ENCODE measurements around the gene CCDC88C.
"Not testable (repeated sequence)": the region's sequence is repeated elsewhere in the genome, so short reads cannot be mapped to it uniquely, and the experiment has no call there.

CCDC88C gene

DNA sequence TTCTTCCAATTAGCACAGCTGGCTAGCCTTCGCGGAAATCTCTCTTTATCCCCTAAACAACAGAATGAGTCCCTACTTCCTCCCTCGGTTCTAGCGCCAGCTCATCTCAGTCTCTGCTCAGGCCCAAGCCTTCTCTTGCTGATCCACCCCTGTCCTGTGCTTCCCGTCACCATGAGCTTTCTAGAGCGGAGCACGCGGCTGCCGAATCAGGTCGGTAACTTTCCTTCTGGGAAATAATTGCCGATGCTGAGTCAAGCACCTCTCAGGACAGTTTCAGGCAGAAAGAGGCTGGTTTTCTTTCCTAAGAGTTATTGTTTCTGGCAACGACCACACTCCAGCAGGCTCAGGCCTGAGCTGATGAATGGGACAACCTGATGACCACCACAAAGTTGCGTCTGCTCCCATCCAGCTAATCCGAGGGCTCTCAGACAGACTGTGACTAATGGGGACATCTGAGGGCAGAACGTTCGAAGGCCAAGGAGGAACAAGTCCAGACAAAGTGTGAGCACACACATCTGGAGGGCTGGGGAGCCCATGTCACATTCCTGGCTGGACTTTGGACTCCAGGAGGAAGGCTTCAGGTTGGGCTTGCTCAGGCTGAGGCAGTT, 159.5 kb downstream of the CCDC88C start:
- in situ Hi-C loops (cut with HindIII; ENCODE audit: low sequenced_read_pairs), result no loop called here

DNA sequence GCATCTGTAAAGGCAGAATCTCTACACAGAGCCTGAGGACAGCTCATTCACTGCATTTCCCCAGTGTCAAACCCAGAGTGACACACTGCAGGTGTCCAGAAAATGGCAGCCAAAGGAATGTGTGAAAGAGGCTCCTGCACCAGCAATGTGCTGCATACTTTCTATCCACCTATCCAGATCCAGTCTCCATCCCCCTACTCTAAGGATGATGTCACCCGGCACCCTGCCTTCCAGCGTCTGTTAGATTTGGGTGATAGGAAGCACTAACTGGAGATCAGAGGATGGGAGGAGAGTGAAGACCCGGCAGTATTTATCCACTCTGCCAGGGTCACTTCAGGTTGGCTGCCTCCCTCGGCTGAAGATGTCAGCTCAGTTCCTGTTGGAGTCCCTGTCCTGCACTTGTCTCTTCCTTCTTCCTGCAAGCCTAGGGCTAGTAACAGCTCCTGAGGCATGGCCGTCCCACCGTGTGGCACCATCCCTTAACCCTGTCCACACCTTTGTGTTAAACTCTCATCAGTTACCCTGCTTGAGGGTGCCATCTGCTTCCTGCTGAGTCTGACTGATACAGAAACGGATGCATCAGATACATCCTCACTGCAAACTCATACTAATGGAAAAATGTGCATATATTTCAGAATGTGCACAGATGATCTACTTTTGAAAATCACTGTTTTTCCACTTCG, 160.2 kb downstream of the CCDC88C start:
- in situ Hi-C loops (cut with HindIII; ENCODE audit: low sequenced_read_pairs), result no loop called here

DNA sequence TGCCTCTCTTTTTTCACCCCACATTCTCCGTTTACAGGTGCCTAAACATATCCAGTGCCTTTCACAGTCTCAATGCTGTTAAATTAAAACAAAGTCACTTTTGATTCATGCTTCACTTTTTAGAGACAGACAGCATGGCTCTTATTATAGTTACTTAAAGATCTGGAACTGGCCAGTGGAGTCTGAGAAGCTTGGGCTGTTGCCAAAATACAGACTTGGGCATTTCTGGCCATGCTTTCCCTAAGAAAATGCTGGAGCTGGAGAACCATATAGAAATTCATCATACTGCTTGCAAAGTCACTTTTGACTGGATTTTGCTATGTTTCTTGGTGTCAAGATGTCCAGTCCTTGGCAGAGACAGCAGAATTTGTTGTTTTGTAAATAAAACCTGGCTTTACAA, 161.0 kb downstream of the CCDC88C start:
- in situ Hi-C loops (cut with HindIII; ENCODE audit: low sequenced_read_pairs), result no loop called here

DNA sequence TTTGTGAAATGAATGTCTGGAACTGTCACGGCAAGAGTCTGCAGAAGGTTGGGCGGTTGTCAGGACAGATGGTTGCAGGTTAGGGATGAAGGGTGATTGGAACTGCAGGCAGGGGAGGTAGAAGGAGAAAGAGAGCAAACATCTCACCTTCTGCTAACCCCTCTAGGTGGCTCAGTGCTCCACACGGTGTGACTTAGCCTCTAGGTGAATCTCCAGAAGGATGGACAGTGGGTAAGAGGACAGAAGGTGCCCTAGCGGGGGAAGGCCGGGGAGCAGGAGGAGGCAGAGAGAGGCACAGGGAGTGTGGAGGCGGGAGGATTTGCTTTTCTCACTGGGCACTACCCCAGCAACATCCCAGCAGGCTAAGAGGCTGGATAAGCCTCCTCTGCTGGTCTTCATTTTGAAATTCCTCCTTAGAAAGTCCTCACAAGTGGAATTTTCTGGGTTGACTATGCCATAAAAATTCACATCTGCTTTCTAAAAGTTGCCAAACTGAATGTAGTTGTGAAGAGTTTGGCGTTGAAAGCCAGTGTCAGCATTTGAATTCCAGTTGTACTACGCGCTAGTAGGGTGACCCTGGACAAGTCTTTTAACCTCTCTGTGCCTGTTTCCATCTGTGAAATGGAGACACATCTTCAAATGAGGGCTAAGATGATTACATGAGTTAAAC, 162.5 kb downstream of the CCDC88C start:
- in situ Hi-C loops (cut with HindIII; ENCODE audit: low sequenced_read_pairs), result no loop called here

DNA sequence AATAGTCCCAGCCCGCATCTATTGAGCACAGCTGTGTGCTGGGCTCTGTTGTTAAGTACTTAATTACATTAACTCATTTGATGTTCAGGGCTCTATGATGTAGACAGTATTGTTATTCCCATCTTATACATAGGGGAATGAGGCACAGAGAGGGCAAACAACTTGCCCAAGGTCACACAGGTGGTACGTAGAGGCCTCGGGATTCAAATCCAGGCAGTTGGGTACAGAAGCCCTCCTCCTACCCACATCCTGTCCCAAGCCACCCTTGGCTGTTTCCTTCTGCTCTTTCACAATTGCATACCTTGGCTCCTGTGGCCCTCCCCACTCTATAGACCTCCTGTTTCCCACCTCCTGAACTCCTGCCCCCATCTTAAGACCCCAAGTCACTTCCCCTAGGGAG, 163.2 kb downstream of the CCDC88C start:
- in situ Hi-C loops (cut with HindIII; ENCODE audit: low sequenced_read_pairs), result no loop called here

DNA sequence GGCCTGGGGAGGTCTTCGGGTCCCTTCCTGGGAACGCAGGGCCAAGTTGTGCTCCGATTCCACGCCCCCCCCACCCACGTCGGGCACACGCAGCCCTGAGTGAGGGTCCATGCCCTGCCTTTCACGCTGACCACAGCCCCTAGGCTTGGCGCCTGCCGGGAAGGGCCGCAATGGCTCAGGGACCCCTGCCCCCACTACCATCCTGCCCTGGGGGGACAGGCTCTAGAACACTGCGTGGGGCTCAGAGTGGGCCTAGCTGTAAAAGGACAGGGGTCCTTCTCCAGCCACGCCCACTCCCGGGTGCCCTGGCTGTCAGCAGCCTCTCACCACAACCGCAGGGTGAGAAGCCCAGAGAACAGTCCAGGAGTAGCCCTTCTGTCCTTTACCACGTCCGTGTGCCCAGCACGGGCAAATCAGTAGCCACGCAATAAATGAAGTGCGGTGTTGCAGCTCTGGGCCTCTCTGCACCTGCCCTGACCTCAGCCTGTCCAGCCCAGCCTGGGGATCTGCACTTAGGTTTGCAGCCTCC, 163.8 kb downstream of the CCDC88C start:
- in situ Hi-C loops (cut with HindIII; ENCODE audit: low sequenced_read_pairs), result no loop called here

DNA sequence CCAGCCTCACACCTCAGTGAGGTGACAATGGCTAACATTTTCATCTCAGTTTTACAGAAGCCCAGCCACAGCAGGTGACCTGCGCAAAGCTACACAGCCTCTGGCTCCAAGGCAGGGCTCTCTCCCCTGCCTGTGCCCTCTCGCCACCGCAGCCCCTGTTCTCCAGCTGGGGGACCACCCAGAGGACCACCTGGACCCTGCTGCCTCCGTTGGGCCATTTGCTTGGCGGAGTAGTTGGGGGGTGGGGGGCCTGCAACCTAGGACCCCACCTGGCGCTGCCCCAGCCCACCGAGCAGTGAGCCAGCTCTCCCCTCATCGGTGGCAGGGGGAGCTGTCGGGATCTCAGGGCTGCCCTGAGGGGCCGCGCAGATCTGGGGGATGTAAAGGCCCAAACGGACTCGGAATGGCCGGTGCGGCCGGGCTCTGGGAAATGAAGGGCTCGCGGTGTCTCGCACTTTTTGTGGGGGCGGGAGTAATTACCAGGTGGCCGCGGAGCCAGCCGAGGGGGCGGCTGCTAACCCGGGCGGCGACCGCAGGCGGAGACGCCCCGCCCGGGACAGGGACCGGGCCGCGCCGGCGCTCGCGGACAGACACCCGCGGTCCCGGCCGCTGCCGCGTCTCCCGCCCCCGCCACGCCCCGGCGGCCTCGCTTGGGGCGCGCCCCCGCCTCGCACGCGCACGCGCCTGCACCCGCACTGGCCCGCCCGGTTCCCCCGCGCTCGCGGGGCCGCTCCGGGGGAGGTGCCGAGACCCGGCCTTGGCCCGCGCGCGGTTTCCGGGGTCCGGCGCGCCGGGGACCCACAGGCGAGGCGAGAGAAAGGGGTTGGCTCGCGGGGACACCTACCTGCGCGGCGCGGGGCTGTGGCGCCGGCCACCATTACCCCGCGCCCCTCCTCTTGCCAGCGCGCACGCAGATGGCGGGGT, 164.5 kb downstream of the CCDC88C start:
- in situ Hi-C loops (cut with HindIII; ENCODE audit: low sequenced_read_pairs), result no loop called here

DNA sequence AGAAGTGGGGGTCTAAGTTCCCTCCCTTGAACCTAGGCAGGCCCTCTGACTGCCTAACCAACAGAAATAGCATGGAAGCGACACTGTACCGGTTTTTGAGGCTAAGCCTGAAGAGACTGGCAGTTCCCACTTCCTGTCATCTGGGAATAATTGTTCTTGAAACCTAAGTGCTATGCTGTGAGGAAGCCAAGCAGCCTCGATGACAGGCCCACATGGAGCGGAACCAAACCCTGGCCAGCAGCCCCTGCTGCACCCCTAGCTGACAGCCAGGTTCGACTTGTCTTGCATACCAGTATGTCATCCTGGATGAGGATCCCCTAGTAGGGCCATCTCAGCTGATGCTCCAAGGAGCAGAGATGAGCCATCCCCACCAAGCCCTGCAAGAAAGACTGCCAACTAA, 166.7 kb downstream of the CCDC88C start:
- in situ Hi-C loops (cut with HindIII; ENCODE audit: low sequenced_read_pairs), result no loop called here

DNA sequence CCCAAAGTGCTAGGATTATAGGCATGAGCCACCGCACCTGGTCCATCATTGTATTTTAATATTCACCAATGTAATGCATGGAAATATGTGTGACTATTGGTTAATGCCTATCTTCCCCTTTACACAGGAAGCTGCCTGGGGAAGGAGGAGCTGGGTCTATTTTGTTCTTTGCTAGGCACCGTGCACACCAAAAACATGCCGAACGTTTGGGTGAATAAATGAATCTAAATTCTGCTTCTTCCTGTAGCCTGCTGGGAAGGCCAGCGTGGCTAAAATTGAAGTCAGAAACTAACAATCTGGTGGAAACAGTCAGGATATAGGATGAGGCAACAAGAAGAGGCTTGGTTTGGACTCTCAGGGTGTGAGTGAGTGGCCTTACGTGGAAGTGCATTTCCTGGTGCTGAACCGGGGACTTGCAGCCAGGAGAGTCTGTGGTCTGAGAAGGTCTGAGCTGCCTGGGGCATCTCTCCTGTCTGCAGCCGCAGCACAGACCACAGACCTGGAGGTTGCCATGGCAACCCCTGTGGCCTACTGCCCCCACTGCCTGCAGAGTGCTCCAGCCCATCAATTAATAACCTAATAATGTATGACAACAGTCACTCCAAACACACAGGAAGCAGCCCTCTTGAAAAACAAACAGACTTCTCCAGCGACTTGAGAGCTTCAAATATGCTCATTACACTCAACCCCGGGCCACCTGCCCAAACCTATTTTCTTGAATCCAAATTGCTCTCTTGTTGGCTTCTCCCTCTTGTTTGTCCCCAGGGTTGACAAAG, 167.6 kb downstream of the CCDC88C start:
- in situ Hi-C loops (cut with HindIII; ENCODE audit: low sequenced_read_pairs), result no loop called here

DNA sequence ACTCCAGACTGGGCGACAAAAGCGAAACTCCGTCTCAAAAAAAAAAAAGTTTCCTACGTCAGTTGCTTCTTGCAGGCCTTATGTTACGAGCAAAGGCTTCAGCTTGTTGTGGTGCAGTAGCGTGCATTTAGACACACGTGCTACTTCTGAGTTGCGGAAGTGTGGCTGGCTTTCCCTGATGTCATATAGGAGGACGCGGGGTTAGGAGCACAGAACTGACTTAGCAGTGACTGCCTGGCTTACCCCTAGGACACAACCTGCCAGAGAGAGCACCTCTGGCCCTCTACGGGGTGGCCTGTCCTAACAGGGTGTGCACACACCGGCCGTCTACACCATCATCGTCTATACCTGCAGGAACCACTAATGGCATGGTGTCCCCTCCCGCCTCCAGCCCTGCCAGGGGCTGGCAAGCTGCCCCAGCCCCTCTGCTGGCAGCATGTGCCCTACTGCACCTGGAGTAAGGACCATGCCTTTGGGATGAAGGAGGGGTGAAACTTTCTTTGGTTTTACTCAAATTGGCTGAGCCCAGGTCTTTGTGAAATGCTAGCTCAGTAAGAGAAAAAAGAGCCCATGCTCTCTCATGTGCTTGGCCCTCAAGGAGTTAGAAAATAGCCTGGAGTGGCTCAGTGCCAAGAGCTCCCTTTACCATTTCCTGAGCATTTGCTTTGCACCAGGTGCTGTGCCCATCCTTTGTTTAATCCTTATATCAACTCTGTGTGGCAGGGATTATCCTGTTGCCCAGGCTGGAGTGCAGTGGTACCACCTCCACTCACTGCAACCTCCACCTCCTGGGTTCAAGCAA, 171.4 kb downstream of the CCDC88C start:
- in situ Hi-C loops (cut with HindIII; ENCODE audit: low sequenced_read_pairs), result no loop called here

DNA sequence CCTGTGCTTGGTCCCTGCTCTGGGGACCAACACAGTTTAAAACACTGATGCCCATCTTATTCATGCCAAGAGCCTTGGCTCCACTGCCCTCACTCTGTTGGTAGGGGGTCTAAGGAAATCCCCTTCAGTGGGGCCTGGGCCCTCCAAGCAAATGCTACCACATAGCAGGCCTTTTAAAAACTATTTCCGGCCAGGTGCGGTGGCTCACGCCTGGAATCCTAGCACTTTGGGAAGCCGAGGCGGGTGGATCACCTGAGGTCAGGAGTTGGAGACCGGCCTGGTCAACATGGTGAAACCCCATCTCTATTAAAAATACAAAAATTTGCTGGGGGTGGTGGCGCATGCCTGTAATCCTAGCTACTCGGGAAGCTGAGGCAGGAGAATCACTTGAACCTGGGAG, 172.0 kb downstream of the CCDC88C start:
- in situ Hi-C loops (cut with HindIII; ENCODE audit: low sequenced_read_pairs), result not testable (repeated sequence)

DNA sequence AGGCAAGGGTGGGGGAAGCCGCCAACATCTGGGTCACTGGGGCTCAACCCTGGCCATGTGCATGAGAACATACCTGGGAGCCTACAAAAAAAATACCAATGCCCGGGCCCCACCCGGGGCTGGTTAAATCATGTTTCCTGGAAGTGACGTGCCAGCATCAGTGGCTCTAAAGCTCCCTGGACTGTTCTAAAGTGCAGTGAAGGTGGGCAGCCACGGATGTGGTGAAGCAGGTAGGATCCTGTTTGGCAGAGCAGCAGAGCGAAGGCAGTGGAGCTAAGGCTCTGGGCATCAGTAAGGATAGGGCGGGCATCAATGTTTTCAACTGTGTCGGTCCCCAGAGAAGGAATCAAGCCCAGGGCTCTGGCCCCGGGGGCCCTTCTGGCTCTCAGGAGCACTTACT, 172.6 kb downstream of the CCDC88C start:
- in situ Hi-C loops (cut with HindIII; ENCODE audit: low sequenced_read_pairs), result no loop called here

DNA sequence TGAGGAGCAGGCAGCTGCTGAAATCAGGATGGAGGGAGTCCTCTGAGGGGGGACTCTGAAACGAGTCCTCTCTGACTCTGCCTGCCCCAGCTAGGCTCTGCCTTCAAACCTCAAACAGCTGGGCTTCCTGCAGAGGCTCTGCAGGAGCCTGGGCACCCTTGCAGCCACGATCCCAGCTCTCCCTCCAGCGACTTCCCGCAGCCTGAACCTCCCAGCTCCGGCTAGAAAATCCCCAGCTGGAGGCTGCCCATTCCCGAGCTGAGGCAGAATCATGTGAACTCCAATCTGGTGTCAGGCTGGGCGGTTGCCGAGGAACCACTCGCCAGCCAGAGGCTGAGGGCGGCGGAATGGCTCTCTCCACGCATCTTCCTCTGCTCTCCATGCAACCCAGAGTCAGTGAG, 173.1 kb downstream of the CCDC88C start, which contains the start of gene GPR68:
GPR68 (minus strand) TSS at position 204 of the 401 bp plus-strand sequence. CDS start 9,654 bp downstream, outside the sequence.
- in situ Hi-C loops (cut with HindIII; ENCODE audit: low sequenced_read_pairs), result no loop called here

DNA sequence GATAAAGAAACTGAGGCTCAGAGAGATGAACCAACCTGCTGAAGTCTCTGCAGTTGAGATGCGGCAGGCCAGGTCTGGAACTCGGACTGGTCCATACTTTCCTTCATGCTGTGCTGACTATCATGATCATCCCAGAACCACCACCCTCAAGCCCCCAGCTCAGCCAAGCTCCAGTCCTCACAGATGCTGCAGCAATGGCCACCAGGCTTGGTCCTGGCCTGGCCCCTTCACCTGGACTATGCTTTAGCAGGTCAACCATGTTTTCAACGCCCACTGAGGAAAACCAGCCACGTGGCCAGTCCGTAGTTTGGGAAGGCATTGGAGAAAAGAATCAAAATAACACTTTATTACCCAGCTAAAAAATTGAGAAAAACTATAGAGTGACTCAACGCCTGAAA, 174.5 kb downstream of the CCDC88C start:
- in situ Hi-C loops (cut with HindIII; ENCODE audit: low sequenced_read_pairs), result no loop called here

DNA sequence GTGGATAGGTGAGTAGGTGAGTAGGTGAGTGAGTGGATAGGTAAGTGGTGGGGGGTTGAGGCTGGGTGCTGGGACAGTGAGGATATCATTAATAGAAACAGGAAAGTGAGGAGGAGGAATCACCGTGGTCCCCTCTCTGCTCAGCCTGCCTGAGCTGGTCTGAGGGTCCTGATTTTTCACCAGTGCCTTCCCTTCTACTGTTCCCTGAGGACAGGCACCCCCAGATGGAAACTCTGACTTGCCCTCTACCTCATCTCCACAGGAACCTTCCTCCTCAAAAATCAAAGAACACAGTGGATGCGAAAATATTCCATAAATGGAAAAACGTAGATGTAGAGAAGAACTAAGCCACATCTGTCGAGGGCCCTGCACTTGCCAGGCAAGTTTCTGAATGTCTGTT, 175.0 kb downstream of the CCDC88C start:
- in situ Hi-C loops (cut with HindIII; ENCODE audit: low sequenced_read_pairs), result no loop called here

DNA sequence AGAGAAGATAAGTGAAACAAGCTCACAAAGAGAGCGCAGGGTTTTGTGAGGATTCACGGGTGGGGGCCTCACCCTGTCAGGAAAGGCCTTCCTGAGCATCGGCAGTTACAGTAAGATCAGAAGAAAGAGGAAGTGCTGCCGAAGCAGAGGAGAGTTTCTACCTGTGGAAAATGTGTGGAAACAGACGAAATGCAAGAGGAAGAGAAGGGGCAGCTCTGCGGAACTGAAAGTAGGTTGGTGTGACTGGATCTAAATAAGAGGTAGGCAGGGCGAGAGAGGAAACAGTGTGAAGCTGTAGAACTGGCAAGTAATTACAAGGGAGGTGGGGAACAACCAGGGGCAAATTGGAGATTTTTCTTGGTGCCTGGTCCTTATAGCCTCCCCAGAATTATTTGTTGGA, 175.8 kb downstream of the CCDC88C start:
- in situ Hi-C loops (cut with HindIII; ENCODE audit: low sequenced_read_pairs), result no loop called here

DNA sequence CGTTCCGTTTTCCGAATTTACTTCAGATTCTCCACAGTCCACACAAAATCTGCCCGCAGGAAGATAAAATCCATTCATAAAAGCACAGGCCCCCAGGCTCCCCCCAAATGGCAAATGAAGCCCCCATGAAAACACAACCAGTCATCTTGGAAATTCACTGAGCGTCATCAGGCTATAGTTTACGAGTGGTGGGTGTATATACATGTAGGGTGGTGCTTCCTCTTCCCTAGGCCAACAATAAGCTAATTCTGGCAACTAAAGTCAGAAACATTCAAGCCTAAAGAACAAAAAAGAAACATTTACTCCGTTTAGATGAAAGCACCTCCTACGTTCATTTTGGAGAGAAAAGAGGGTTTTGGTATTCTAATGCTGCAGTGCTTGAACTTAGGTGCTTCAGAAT, 179.0 kb downstream of the CCDC88C start:
- in situ Hi-C loops (cut with HindIII; ENCODE audit: low sequenced_read_pairs), result no loop called here

DNA sequence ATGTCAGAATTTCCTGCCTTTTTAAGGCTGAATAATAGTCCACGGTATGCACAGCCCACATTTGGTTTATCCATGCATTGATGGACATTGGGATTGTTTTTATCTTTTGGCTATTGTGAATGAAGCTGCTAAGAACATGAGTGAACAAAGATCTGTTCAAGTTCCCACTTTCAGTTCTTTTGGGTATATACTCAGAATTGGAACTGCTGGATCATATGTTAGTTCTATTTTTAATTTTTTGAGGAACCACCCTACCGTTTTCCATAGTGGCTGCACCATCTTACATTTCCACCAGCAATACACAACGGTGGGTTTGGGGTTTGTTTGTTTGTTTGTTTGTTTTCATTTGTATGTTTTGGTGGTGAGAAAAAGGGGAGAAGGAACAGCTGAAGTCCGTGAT, 179.5 kb downstream of the CCDC88C start:
- in situ Hi-C loops (cut with HindIII; ENCODE audit: low sequenced_read_pairs), result no loop called here

DNA sequence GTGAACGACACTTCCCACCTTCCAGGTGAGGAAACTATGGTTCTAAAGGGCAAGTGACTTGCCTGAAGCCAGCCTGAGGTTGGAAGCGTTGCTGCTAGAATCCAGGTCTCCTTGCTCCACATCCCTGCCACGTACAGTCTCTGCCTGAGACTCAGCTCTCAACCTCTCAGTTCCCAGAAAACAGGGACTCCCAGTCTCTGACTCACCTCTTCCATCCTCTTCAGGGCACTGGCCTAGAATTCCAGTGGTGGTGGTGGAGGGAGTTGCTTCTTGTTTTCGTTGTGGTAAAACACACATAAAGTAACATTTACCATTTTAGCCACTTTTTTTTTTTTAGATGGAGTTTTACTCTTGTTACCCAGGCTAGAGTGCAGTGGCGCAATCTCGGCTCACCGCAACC, 180.4 kb downstream of the CCDC88C start:
- in situ Hi-C loops (cut with HindIII; ENCODE audit: low sequenced_read_pairs), result no loop called here

Data from endothelial cell of hepatic sinusoid (primary cell).